K562 (cell line): ENCODE measurements around the gene SUPT20H.

Source experiments
- E2F4 ChIP-seq: sonication (generic); formaldehyde crosslinking; IDR thresholded peaks from 2 replicates; pipeline ENCODE4 v1.8.0; 2022; ENCODE audit warnings: mild to moderate bottlenecking, low read depth, missing genetic modification reagents
- EHMT2 ChIP-seq: fragments of 450-650 bp; IDR thresholded peaks from 2 replicates; pipeline ENCODE4 v1.6.1; 2018; ENCODE audit warnings: antibody characterized with exemption
- EZH2 ChIP-seq: IDR thresholded peaks from 2 replicates; pipeline ENCODE4 v1.6.1; 2012; ENCODE audit warnings: low read depth, mild to moderate bottlenecking, inconsistent platforms, low read length, borderline replicate concordance
- NCOR1 ChIP-seq: fragments of 450-650 bp; IDR thresholded peaks from 2 replicates; pipeline ENCODE4 v1.6.1; 2016; ENCODE audit warnings: mild to moderate bottlenecking, moderate library complexity
- PCBP2 ChIP-seq: fragments of 200-400 bp; formaldehyde crosslinking; IDR thresholded peaks from 2 replicates; pipeline ENCODE4 v1.6.1; 2018; ENCODE audit warnings: low read length, low read depth, mild to moderate bottlenecking, moderate library complexity; ENCODE audit not compliant: poor library complexity, severe bottlenecking
- POLR2AphosphoS5 ChIP-seq: IDR thresholded peaks from 2 replicates; pipeline ENCODE4 v1.6.1; 2011; ENCODE audit warnings: mild to moderate bottlenecking, low read depth, low read length, moderate library complexity; ENCODE audit not compliant: control insufficient read depth, insufficient read depth
- RFX5 ChIP-seq: IDR thresholded peaks from 2 replicates; pipeline ENCODE4 v1.6.1; 2011; ENCODE audit warnings: low read depth, mild to moderate bottlenecking, improper control_type of control experiment, low read length
- SP2 ChIP-seq: IDR thresholded peaks from 2 replicates; pipeline ENCODE4 v1.6.1; 2011; ENCODE audit warnings: mild to moderate bottlenecking, low read depth, low read length, moderate library complexity; ENCODE audit not compliant: poor library complexity, severe bottlenecking; ENCODE audit errors: extremely low read depth
- USF2 ChIP-seq: sonication (generic); formaldehyde crosslinking; IDR thresholded peaks from 2 replicates; pipeline ENCODE4 v1.5.0; 2020; ENCODE audit warnings: missing genetic modification reagents
- ZBTB7A ChIP-seq: IDR thresholded peaks from 2 replicates; pipeline ENCODE4 v1.6.1; 2011; ENCODE audit warnings: low read depth, mild to moderate bottlenecking, low read length, moderate library complexity, borderline replicate concordance; ENCODE audit not compliant: control insufficient read depth
- ZNF76 ChIP-seq: fragments of 250-450 bp; sonication (Bioruptor Pico); IDR thresholded peaks from 2 replicates; pipeline ENCODE4 v1.4.0; 2020; ENCODE audit warnings: mild to moderate bottlenecking, moderate library complexity, borderline replicate concordance
- TF ChIP-seq, protein P1 (sequence below): sonication (generic); formaldehyde crosslinking; IDR thresholded peaks from 2 replicates; pipeline ENCODE4 v1.8.1; 2023; ENCODE audit warnings: mild to moderate bottlenecking, missing genetic modification reagents, moderate library complexity
- TF ChIP-seq, protein P2 (sequence below), 3 experiments: IDR thresholded peaks in 2 of 3; conservative IDR thresholded peaks in 1 of 3; 2 replicates each; pipeline ENCODE4 v1.5.1; 2011 to 2012; ENCODE audit warnings: low read length in 3 of 3, mild to moderate bottlenecking in 3 of 3, control low read depth in 2 of 3, improper control_type of control experiment in 1 of 3, inconsistent platforms in 1 of 3, low read depth in 1 of 3, mixed read lengths in 1 of 3, moderate library complexity in 1 of 3; ENCODE audit not compliant: insufficient read depth in 2 of 3

DNA sequence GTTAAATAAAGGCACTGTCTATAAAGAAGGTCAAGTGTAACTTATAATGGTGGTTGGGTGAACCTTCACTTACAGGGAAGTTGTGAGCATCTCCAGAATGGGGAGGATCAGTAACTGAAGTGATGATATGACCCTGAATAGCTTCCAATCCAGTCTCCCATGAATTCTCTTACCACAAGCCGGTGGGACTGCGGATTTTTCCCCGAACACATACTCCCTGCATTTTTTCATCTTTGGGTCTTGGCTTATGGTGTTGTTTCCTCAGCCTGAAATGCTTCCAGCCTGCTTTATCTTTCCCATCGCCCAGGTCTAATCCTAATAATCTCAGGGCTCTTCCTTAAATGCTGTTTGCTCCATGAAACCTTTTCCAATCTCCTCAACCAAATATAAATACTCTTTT lies 48.0 kb upstream of the SUPT20H start:
- TF ChIP-seq USF2: no peak
- TF ChIP-seq, protein P1, sequence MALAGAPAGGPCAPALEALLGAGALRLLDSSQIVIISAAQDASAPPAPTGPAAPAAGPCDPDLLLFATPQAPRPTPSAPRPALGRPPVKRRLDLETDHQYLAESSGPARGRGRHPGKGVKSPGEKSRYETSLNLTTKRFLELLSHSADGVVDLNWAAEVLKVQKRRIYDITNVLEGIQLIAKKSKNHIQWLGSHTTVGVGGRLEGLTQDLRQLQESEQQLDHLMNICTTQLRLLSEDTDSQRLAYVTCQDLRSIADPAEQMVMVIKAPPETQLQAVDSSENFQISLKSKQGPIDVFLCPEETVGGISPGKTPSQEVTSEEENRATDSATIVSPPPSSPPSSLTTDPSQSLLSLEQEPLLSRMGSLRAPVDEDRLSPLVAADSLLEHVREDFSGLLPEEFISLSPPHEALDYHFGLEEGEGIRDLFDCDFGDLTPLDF (CRISPR knock-in tag): no peak
- TF ChIP-seq, protein P2, sequence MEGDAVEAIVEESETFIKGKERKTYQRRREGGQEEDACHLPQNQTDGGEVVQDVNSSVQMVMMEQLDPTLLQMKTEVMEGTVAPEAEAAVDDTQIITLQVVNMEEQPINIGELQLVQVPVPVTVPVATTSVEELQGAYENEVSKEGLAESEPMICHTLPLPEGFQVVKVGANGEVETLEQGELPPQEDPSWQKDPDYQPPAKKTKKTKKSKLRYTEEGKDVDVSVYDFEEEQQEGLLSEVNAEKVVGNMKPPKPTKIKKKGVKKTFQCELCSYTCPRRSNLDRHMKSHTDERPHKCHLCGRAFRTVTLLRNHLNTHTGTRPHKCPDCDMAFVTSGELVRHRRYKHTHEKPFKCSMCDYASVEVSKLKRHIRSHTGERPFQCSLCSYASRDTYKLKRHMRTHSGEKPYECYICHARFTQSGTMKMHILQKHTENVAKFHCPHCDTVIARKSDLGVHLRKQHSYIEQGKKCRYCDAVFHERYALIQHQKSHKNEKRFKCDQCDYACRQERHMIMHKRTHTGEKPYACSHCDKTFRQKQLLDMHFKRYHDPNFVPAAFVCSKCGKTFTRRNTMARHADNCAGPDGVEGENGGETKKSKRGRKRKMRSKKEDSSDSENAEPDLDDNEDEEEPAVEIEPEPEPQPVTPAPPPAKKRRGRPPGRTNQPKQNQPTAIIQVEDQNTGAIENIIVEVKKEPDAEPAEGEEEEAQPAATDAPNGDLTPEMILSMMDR (IDR thresholded peaks at IDR 0.05 in 2 of 3, conservative IDR thresholded peaks at IDR 0.05 in 1 of 3; ENCODE audit: insufficient read depth in 2 of 3, low read depth in 1 of 3, low read length in 3 of 3): no peak
- no peak for TF ChIP-seq RFX5
- TF ChIP-seq NCOR1: no peak
- TF ChIP-seq ZNF76 (CRISPR knock-in tag): no peak
- TF ChIP-seq E2F4 (CRISPR knock-in tag): no peak
- TF ChIP-seq EZH2: no peak
- no peak for TF ChIP-seq PCBP2
- no peak for TF ChIP-seq EHMT2
- no peak for TF ChIP-seq POLR2AphosphoS5
- TF ChIP-seq ZBTB7A: no peak
- TF ChIP-seq SP2: no peak
